CD4-positive, alpha-beta memory T cell (primary cell): ENCODE data around the gene TXNDC15. TPM values are rescaled to one million over a fixed set of nuclear protein-coding genes. Genes with fewer than 3 reads are reported as not detected.
A peak's percentile ranks its signal among the peaks of the same experiment; 100 is the strongest.

Experiments
- CTCF ChIA-PET: fragments of 350-600 bp; sonication (Branson Sonifier 250); formaldehyde crosslinking; loops from one replicate; lab custom pipeline; 2021; ENCODE audit warnings: inconsistent platforms; ENCODE audit not compliant: partially characterized antibody; lab: Charles Lee
- POLR2A ChIA-PET: fragments of 350-600 bp; sonication (Branson Sonifier 250); formaldehyde crosslinking; loops from one replicate; lab custom pipeline; 2021; ENCODE audit not compliant: partially characterized antibody; lab: Charles Lee
- DNase-seq, 5 donors: peaks; one replicate each; pipeline versions ENCODE4 v3.0.0 to v3.0.0-alpha.2; 2020 to 2022; ENCODE audit warnings: mixed read lengths in 1 of 5
- H3K27ac ChIP-seq: one replicate; pipeline ENCODE4 v1.7.0; 2013; ENCODE audit warnings: low read depth, low read length
- H3K27me3 ChIP-seq: 2 replicates; pipeline ENCODE4 v1.7.0; 2013; ENCODE audit warnings: mild to moderate bottlenecking, low read length, moderate library complexity; ENCODE audit not compliant: insufficient read depth
- H3K36me3 ChIP-seq: 2 replicates; pipeline ENCODE4 v1.7.0; 2013; ENCODE audit warnings: mild to moderate bottlenecking, low read length, moderate library complexity; ENCODE audit not compliant: insufficient read depth
- H3K4me1 ChIP-seq: 2 replicates; pipeline ENCODE4 v1.7.0; 2013; ENCODE audit warnings: mild to moderate bottlenecking, low read length, moderate library complexity; ENCODE audit not compliant: insufficient read depth
- H3K4me3 ChIP-seq, 2 donors: one replicate each; pipeline ENCODE4 v1.7.0; 2013; ENCODE audit warnings: low read length in 2 of 2, mild to moderate bottlenecking in 1 of 2
- H3K9me3 ChIP-seq, 2 donors: one replicate each; pipeline ENCODE4 v1.7.0; 2013; ENCODE audit warnings: low read length in 2 of 2, control low read depth in 1 of 2; ENCODE audit not compliant: control insufficient read depth in 1 of 2
- H3K27ac Mint-ChIP-seq, 7 donors: one replicate each; pipeline ENCODE4 v1.8.0; 2020 to 2021; ENCODE audit warnings: mixed read lengths in 7 of 7, mild to moderate bottlenecking in 6 of 7, inconsistent platforms in 3 of 7, moderate library complexity in 3 of 7
- H3K27me3 Mint-ChIP-seq, 2 donors: one replicate each; pipeline ENCODE4 v1.8.0; 2020 to 2021; ENCODE audit warnings: mixed read lengths in 2 of 2
- H3K36me3 Mint-ChIP-seq, 2 donors: one replicate each; pipeline ENCODE4 v1.8.0; 2020 to 2021; ENCODE audit warnings: mixed read lengths in 2 of 2, inconsistent platforms in 1 of 2, mild to moderate bottlenecking in 1 of 2
- H3K4me1 Mint-ChIP-seq, 4 donors: one replicate each; pipeline ENCODE4 v1.8.0; 2020 to 2021; ENCODE audit warnings: mixed read lengths in 4 of 4, mild to moderate bottlenecking in 1 of 4
- H3K4me3 Mint-ChIP-seq, 8 donors: one replicate each; pipeline ENCODE4 v1.8.0; 2020 to 2021; ENCODE audit warnings: mixed read lengths in 8 of 8, mild to moderate bottlenecking in 7 of 8, moderate library complexity in 6 of 8, inconsistent platforms in 3 of 8
- H3K9me3 Mint-ChIP-seq, 8 donors: one replicate each; pipeline ENCODE4 v1.8.0; 2020 to 2021; ENCODE audit warnings: mixed read lengths in 8 of 8, mild to moderate bottlenecking in 5 of 8, inconsistent platforms in 3 of 8, moderate library complexity in 1 of 8
- intact Hi-C: fragments of 100-400 bp; cut with micrococcal nuclease; formaldehyde crosslinking; loops from one replicate; pipeline ENCODE4 v1.15.1; 2023
- polyA plus RNA-seq, 2 donors: library from polyadenylated mRNA; unstranded; fragments of 300-500 nt; fragmentation: Illumina TruSeq; gene quantifications; one replicate each; pipeline ENCODE4 v1.2.3, GENCODE V29; 2021
- total RNA-seq, 2 experiments: library from RNA; stranded (reverse); gene quantifications; one replicate each; pipeline ENCODE4 v1.2.3, GENCODE V29; 2021

TXNDC15 gene
- total and polyA plus RNA-seq, 4 experiments from 2014 or later = 14.4 to 52.0 (median 32.9) TPM

GRCh38 chr5:134887593-134888159 lies 13.5 kb downstream of the TXNDC15 start:
- H3K27ac ChIP-seq = no peak overlapping the region
- Mint-ChIP-seq H3K36me3 (peaks cover 30 to 39% of the 10 kb centered on the region in 2 donors), H3K9me3 (no peaks in the 10 kb centered on the region), H3K4me3 (no peak overlapping the region), H3K27ac (peak overlapping the region in 2 of 7 donors; percentile 7 to 57), H3K4me1 (peaks cover 23 to 32% (median 26%) of the 10 kb centered on the region in 4 donors), H3K27me3 (no peaks in the 10 kb centered on the region)
- H3K4me3 ChIP-seq = no peak overlapping the region
- no peaks in the 10 kb centered on the region for H3K36me3 ChIP-seq
- intact Hi-C loops = no loop called here
- CTCF ChIA-PET = no interaction called here
- H3K9me3 ChIP-seq = no peaks in the 10 kb centered on the region
- POLR2A ChIA-PET = no interaction called here
- H3K4me1 ChIP-seq = no peaks in the 10 kb centered on the region
- no peak for DNase-seq
- no peaks in the 10 kb centered on the region for H3K27me3 ChIP-seq

DNA sequence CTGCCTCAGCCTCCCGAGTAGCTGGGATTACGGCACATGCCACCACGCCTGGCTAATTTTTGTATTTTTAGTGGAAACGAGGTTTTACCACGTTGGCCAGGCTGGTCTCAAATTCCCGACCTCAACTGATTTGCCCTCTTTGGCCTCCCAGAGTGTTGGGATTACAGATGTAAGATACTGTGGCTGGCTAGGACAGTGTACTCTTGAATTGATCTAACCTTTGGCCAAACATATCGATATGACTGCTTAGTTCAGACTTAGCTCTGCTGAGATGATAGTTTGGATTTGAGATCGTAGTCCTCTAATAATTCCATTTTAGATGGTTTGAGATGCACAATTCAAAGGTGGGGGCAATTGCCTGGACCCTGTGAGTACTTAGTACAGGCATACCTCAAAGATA lies 15.2 kb downstream of the TXNDC15 start:
- intact Hi-C loops = no loop called here
- Histone ChIP-seq H3K4me3 (no peak overlapping the region), H3K9me3 (no peaks in the 10 kb centered on the region), H3K4me1 (no peaks in the 10 kb centered on the region), H3K36me3 (no peaks in the 10 kb centered on the region), H3K27me3 (no peaks in the 10 kb centered on the region), H3K27ac (no peak overlapping the region)
- POLR2A ChIA-PET = interaction anchor here (0.6 kb wide), 1 partner anchor 19 kb away, joined by 3 read pairs; no protein-coding TSS in a partner anchor
- H3K4me3 Mint-ChIP-seq = no peak overlapping the region
- no peaks in the 10 kb centered on the region for H3K9me3 Mint-ChIP-seq
- peaks cover 23 to 33% (median 26%) of the 10 kb centered on the region in 4 donors for H3K4me1 Mint-ChIP-seq
- no peaks in the 10 kb centered on the region for H3K27me3 Mint-ChIP-seq
- H3K27ac Mint-ChIP-seq = no peak overlapping the region
- CTCF ChIA-PET = no interaction called here
- peaks cover 38 to 51% of the 10 kb centered on the region in 2 donors for H3K36me3 Mint-ChIP-seq
- no peak for DNase-seq

- H3K4me3 Mint-ChIP-seq = no peak overlapping the region
- H3K36me3 Mint-ChIP-seq = peaks cover 38 to 63% of the 10 kb centered on the region in 2 donors
- Histone ChIP-seq H3K4me3 (no peak overlapping the region), H3K27me3 (no peaks in the 10 kb centered on the region), H3K9me3 (no peaks in the 10 kb centered on the region), H3K27ac (no peak overlapping the region), H3K4me1 (no peaks in the 10 kb centered on the region), H3K36me3 (peaks cover 10% of the 10 kb centered on the region)
- ChIA-PET CTCF (interaction anchor here (1.1 kb wide), 1 partner anchor 13 kb away, joined by 3 read pairs; the partner anchor contains the start of gene PCBD2), POLR2A (interaction anchor here (0.6 to 1.1 kb wide), 2 partner anchors 13 to 52 kb away, joined by 3 to 6 read pairs; partner anchors contain the start of gene PCBD2)
- no peak for DNase-seq
- no peak overlapping the region for H3K27ac Mint-ChIP-seq
- H3K4me1 Mint-ChIP-seq = peaks cover 11 to 20% (median 15%) of the 10 kb centered on the region in 4 donors
- intact Hi-C loops = no loop called here
- H3K27me3 Mint-ChIP-seq = no peaks in the 10 kb centered on the region
- no peaks in the 10 kb centered on the region for H3K9me3 Mint-ChIP-seq
These were observed 17.3 kb downstream of the TXNDC15 start for GRCh38 chr5:134891473-134891872.

GRCh38 chr5:134892282-134892681 lies 18.1 kb downstream of the TXNDC15 start:
- no peaks in the 10 kb centered on the region for H3K9me3 Mint-ChIP-seq
- peak overlapping the region in 3 of 7 donors; percentile 42 to 68 (median 52) for H3K27ac Mint-ChIP-seq
- H3K4me1 Mint-ChIP-seq = peaks cover 8 to 19% (median 13%) of the 10 kb centered on the region in 4 donors
- no peaks in the 10 kb centered on the region for H3K27me3 Mint-ChIP-seq
- no peak for DNase-seq
- Histone ChIP-seq H3K9me3 (no peaks in the 10 kb centered on the region), H3K36me3 (peaks cover 11% of the 10 kb centered on the region), H3K4me3 (no peak overlapping the region), H3K27me3 (no peaks in the 10 kb centered on the region), H3K4me1 (no peaks in the 10 kb centered on the region), H3K27ac (no peak overlapping the region)
- ChIA-PET POLR2A (interaction anchor here (1.1 kb wide), 1 partner anchor 12 kb away, joined by 6 read pairs; the partner anchor contains the start of gene PCBD2), CTCF (interaction anchor here (1.1 kb wide), 1 partner anchor 12 kb away, joined by 3 read pairs; the partner anchor contains the start of gene PCBD2)
- intact Hi-C loops = no loop called here
- H3K36me3 Mint-ChIP-seq = peaks cover 37 to 63% of the 10 kb centered on the region in 2 donors
- H3K4me3 Mint-ChIP-seq = no peak overlapping the region

- H3K36me3 Mint-ChIP-seq = peaks cover 31 to 57% of the 10 kb centered on the region in 2 donors
- H3K4me3 Mint-ChIP-seq = no peak overlapping the region
- intact Hi-C loops = no loop called here
- H3K9me3 Mint-ChIP-seq = no peaks in the 10 kb centered on the region
- peak overlapping the region in 2 of 7 donors; percentile 33 to 42 for H3K27ac Mint-ChIP-seq
- peaks cover 15% of the 10 kb centered on the region for H3K36me3 ChIP-seq
- H3K27me3 Mint-ChIP-seq = no peaks in the 10 kb centered on the region
- CTCF ChIA-PET = no interaction called here
- no peaks in the 10 kb centered on the region for H3K4me1 ChIP-seq
- H3K9me3 ChIP-seq = no peaks in the 10 kb centered on the region
- H3K4me1 Mint-ChIP-seq = peaks cover 3 to 14% (median 12%) of the 10 kb centered on the region in 4 donors
- H3K27ac ChIP-seq = no peak overlapping the region
- no peak for DNase-seq
- no peak overlapping the region for H3K4me3 ChIP-seq
- H3K27me3 ChIP-seq = no peaks in the 10 kb centered on the region
- POLR2A ChIA-PET = no interaction called here
These were observed 18.8 kb downstream of the TXNDC15 start for GRCh38 chr5:134892926-134893325.

GRCh38 chr5:134893748-134894505 lies 19.8 kb downstream of the TXNDC15 start:
- no peak for DNase-seq
- H3K4me3 Mint-ChIP-seq = no peak overlapping the region
- H3K9me3 ChIP-seq = no peaks in the 10 kb centered on the region
- ChIA-PET POLR2A (no interaction called here), CTCF (no interaction called here)
- intact Hi-C loops = no loop called here
- H3K36me3 ChIP-seq = peaks cover 22% of the 10 kb centered on the region
- H3K27ac Mint-ChIP-seq = peak overlapping the region in 2 of 7 donors; percentile 6 to 83
- no peaks in the 10 kb centered on the region for H3K9me3 Mint-ChIP-seq
- H3K4me1 ChIP-seq = no peaks in the 10 kb centered on the region
- peaks cover 25 to 61% of the 10 kb centered on the region in 2 donors for H3K36me3 Mint-ChIP-seq
- no peaks in the 10 kb centered on the region for H3K27me3 Mint-ChIP-seq
- no peak overlapping the region for H3K4me3 ChIP-seq
- H3K4me1 Mint-ChIP-seq = peaks cover 3 to 12% (median 11%) of the 10 kb centered on the region in 4 donors
- H3K27me3 ChIP-seq = no peaks in the 10 kb centered on the region
- no peak overlapping the region for H3K27ac ChIP-seq
